ENCODE data around the gene ARL3. TPM values are rescaled to one million over a fixed set of nuclear protein-coding genes. Genes with fewer than 3 reads are reported as not detected.

The ARL3 gene
- total RNA-seq, 2 donors from 2014 or later = 4.8 to 5.6 TPM

DNA sequence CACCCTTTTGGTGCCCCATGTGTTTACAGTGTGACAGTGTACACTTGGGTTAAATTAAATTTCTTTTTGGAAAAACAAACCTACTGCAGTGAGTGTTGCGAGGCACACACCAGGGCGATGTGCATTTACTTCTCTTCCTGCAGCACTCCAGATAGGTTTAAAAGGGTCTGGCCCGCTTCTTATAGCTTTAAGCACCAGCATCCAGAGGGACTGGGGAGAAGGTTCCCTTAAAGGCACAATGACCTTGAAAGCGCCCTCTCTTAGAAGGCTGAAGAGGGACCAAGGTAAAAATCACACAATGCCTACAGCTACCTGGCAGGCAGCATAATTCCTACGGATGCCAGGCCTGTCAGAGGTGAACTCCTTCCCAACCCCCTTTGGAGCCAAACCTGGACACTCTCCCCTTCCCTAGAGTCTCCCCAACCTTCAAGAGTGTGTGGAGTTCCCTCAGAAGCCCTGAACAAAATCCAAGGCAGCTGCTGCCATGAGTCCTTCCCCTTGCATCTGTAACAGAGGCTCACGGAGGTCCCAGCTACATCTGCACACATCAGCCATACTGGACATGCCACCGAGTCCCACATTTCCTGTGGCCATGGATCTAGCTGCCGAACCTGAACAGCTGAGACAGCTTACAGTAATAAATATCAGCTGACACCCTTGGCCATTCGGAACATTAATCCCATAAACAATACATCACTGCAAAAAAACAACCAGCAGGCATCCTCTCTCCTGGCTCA lies 36.7 kb downstream of the ARL3 start:
- DNase-seq = no peak
- H3K27ac ChIP-seq = no peak overlapping the region

GRCh38 chr10:102676534-102677315 lies 37.5 kb downstream of the ARL3 start:
- intact Hi-C loops (cut with DNase I) = no loop called here
- no peaks in the 10 kb centered on the region for H3K9me3 ChIP-seq
- no peak overlapping the region for H3K9ac ChIP-seq (ENCODE audit: low read depth in 2 of 2, low read length in 2 of 2)
- H3K27me3 ChIP-seq = no peaks in the 10 kb centered on the region
- peak overlapping the region; percentile 31 for H3K27ac ChIP-seq
- no peak for DNase-seq
- no peak overlapping the region for H3K4me3 ChIP-seq
- TF ChIP-seq, protein P1, sequence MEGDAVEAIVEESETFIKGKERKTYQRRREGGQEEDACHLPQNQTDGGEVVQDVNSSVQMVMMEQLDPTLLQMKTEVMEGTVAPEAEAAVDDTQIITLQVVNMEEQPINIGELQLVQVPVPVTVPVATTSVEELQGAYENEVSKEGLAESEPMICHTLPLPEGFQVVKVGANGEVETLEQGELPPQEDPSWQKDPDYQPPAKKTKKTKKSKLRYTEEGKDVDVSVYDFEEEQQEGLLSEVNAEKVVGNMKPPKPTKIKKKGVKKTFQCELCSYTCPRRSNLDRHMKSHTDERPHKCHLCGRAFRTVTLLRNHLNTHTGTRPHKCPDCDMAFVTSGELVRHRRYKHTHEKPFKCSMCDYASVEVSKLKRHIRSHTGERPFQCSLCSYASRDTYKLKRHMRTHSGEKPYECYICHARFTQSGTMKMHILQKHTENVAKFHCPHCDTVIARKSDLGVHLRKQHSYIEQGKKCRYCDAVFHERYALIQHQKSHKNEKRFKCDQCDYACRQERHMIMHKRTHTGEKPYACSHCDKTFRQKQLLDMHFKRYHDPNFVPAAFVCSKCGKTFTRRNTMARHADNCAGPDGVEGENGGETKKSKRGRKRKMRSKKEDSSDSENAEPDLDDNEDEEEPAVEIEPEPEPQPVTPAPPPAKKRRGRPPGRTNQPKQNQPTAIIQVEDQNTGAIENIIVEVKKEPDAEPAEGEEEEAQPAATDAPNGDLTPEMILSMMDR (IDR thresholded peaks at IDR 0.05) = no peak
- H3K4me1 ChIP-seq = peaks cover 21% of the 10 kb centered on the region
- no peaks in the 10 kb centered on the region for H3K36me3 ChIP-seq

More for the DNA sequence above, 36.7 kb downstream of the ARL3 start:
- H3K4me1 ChIP-seq = peaks cover 21% of the 10 kb centered on the region
- H3K9ac ChIP-seq (ENCODE audit: low read depth in 2 of 2, low read length in 2 of 2) = no peak overlapping the region
- H3K36me3 ChIP-seq = no peaks in the 10 kb centered on the region
- no peaks in the 10 kb centered on the region for H3K9me3 ChIP-seq
- TF ChIP-seq, protein P1 (IDR thresholded peaks at IDR 0.05) = no peak
- no peak overlapping the region for H3K4me3 ChIP-seq
- H3K27me3 ChIP-seq = no peaks in the 10 kb centered on the region
- intact Hi-C loops (cut with DNase I) = no loop called here

GRCh38 chr10:102675666-102676533 lies 38.3 kb downstream of the ARL3 start:
- Histone ChIP-seq H3K4me3 (no peak overlapping the region), H3K36me3 (no peaks in the 10 kb centered on the region), H3K4me1 (peaks cover 21% of the 10 kb centered on the region), H3K27ac (peak overlapping the region; percentile 55), H3K9ac (ENCODE audit: low read depth in 2 of 2, low read length in 2 of 2) (no peak overlapping the region), H3K9me3 (no peaks in the 10 kb centered on the region), H3K27me3 (no peaks in the 10 kb centered on the region)
- intact Hi-C loops (cut with DNase I) = no loop called here
- TF ChIP-seq, protein P1 (IDR thresholded peaks at IDR 0.05) = no peak
- DNase-seq = no peak

GRCh38 chr10:102675011-102675665 lies 39.1 kb downstream of the ARL3 start:
- H3K4me3 ChIP-seq = no peak overlapping the region
- DNase-seq = no peak
- H3K4me1 ChIP-seq = peaks cover 21% of the 10 kb centered on the region
- intact Hi-C loops (cut with DNase I) = no loop called here
- H3K9me3 ChIP-seq = no peaks in the 10 kb centered on the region
- H3K27ac ChIP-seq = peak overlapping the region; percentile 55
- H3K9ac ChIP-seq (ENCODE audit: low read depth in 2 of 2, low read length in 2 of 2) = peak overlapping the region in 1 of 2 donors; percentile 36
- no peaks in the 10 kb centered on the region for H3K27me3 ChIP-seq
- TF ChIP-seq, protein P1 (IDR thresholded peaks at IDR 0.05) = no peak
- no peaks in the 10 kb centered on the region for H3K36me3 ChIP-seq

GRCh38 chr10:102674566-102674965 lies 39.6 kb downstream of the ARL3 start:
- TF ChIP-seq, protein P1 (IDR thresholded peaks at IDR 0.05) = no peak
- DNase-seq = no peak
- H3K9me3 ChIP-seq = no peaks in the 10 kb centered on the region
- no peaks in the 10 kb centered on the region for H3K36me3 ChIP-seq
- peak overlapping the region; percentile 55 for H3K27ac ChIP-seq
- intact Hi-C loops (cut with DNase I) = no loop called here
- no peak overlapping the region for H3K4me3 ChIP-seq
- no peaks in the 10 kb centered on the region for H3K27me3 ChIP-seq
- H3K9ac ChIP-seq (ENCODE audit: low read depth in 2 of 2, low read length in 2 of 2) = peak overlapping the region in 1 of 2 donors; percentile 72
- H3K4me1 ChIP-seq = peaks cover 21% of the 10 kb centered on the region

All from colonic mucosa (tissue), 4 donors.